Measurements from ENCODE around the gene KDM2A.
"Not testable (repeated sequence)": the region's sequence is repeated elsewhere in the genome, so short reads cannot be mapped to it uniquely, and the experiment has no call there.

The KDM2A gene

DNA sequence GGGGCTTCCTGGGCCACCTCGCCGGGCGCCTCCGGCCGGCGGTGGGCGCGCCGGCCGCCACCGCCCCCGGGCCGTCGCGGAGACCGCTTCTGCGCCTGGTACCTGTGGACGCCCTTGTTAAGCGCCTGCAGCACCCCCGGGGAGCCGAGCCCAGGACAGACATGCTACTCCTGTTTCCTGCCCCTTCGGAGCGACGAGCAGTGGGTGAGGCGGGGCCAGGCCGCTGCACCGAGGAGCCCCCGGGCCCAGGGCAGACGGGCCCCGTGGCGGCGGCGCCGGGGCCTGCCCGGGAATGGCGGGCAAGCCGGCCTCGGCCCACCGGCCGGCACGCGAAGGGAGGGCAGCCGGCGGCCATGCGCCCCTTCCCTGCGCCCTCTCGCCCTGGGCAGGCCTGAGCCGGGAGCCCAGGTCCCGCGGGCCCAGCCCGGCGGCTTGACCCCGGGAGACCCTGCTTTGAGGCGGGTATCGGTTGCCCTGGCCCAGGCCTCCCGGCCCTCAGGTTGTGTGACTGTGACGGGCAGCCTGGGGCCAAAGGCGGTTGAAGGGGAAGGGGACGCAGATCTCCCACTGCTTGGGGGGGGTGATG, 789 bp upstream of the KDM2A start:
- peak; percentile 60 for DNase-seq

DNA sequence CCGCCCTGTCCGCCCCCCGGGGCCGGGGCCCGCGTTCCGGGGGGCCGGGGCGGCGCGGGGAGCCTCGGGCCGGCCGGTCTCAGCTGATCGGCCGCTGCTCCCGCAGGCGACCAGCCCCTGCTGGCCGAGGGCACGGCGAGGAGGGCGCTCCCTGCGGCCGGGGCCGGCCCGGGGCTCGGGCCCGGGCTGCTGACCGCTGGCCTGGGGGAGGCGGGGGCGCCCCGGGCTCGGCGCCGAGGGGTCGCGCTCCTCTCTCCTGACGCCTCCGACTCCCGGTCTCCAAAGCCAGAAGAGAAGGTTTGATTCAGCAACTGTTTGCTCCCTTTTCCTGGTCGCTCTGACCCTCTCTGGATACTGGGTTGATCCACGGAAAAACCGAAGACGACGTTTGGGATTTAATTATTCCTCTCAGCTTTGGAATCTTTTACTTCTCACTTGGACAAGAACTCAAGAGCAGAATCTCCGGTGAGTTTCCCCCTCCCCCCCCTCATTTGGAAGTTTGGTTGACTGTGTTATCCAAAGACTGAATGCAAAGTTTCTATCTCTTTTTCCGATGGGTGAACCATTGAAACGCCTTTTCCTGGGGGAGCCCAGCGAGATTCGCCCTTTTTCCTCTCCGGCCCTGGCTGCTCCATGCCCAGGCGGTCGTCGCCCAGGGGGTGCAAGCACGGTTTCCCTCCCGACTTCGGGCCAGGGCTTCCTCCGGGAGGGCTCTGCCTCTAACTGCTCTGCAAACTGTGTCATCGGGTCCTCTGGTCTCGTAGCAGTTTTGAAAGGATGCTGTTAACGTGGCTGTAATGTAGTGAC, 725 bp downstream of the KDM2A start:
- DNase-seq = no peak

DNA sequence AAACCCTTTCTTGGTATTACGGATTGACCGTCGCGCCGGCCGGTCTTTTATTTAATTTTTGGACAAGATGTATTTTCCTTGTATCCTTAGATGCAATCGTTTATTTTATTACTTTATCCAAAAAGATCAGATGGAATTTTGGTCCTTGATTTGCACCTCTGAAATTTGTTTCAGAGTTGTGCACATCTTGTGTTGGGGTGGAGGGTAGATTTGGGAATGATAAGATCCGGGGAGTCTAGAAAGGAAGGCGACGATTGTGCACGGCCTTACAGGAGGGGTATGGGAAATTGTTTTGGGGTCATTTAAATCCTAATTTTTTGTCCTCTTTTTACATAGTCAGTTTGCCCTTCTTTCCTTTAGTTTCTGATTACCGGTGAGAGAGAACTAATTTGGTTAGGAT, 1.4 kb downstream of the KDM2A start:
- no peak for DNase-seq

DNA sequence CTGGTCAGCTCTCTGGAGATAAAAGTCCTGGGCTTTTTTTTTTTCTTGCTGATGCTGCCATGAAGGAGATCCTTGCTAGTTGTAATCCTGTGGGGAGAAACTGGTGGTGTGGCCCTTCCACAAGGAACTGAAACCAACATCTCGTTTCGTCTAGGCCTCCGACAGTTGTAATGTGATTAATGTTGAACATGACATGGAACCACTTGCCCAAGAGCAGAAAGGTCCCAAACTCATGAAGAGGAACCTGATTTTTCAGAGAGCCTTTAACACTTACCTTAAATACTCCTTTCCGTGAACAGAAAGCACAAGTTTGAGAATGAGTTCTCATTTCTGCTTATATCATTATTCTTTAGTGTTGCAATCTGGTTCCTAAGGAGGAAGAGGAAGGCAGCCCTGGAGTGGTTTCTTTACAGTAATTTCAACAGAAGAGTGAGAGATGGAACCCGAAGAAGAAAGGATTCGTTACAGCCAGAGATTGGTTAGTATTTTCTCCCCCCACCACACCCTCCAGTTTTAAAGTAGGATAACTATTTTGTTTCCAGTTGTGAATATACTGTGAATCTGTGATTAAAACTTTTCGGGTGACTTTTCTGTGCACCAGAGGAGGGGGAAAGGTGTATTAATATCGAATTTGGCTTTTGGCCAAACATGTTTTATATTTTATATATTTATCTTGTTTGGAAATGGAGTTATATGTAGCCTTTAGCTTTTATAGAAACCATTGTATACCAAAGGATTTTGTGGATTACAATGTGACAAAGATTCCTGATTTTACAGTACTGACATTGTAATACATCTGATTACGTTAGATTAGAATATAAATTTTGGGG, 2.0 kb downstream of the KDM2A start:
- DNase-seq = peak; percentile 35

DNA sequence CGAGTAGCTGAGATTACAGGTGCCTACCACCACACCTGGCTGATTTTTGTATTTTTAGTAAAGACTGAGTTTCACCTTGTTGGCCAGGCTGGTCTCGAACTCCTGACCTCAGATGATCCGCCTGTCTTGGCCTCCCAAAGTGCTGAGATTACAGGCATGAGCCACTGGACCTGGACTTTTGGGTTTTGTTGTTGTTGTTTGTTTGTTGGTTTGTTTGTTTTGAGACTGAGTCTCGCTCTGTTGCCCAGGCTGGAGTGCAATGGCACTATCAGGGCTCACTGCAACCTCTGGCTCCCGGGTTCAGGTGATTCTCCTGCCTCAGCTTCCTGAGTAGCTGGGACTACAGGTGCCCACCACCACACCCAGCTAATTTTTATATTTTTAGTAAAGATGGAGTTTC, 4.7 kb downstream of the KDM2A start:
- DNase-seq = not testable (repeated sequence)

DNA sequence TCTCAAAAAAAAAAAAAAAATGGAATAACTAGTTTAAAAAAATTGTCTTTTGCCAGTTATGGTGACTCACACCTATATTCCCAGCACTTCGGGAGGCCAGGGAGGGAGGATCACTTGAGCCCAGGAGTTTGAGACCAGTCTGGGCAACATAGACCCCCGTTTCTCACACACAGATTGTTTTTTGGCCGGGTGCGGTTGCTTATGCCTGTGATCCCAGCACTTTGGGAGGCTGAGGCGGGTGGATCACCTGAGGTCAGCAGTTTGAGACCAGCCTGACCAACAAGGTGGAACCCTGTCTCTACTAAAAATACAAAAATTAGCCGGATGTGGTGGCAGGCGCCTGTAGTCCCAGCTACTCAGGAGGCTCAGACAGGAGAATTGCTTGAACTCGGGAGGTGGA, 7.2 kb downstream of the KDM2A start:
- DNase-seq = not testable (repeated sequence)

DNA sequence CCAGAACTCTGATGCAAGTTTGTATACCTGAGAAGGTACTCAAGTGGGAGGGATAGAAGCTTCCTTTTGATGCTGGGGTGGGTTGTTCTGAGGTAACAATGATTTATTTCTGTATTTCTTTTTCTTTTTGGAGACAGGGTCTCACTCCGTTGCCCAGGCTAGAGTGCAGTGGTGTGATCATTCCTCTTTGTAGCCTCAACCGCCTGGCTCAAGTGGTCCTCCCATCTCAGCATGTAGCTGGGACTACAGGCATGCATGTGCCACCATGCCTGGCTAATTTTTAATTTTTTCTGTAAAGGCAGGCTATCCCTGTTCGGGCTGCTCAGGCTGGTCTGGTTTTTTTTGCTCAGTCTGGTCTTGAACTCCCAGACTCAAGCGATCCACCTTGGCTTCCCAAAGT, 7.9 kb downstream of the KDM2A start:
- no peak for DNase-seq

DNA sequence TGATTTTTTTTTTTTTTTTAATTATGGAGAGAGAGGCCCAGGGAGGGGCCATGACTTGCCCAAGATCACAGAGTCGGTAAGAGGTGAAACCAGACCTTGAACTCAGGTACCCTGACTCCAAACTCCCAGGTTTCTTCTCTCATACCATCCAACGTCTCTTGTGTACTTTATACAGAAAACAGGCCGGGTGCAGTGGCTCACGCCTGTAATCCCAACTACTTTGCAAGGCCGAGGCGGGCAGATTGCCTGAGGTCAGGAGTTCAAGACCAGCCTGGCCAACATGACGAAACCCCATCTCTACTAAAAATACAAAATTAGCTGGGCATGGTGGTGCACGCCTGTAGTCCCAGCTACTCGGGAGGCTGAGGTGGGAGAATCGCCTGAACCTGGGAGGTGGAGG, 11.8 kb downstream of the KDM2A start:
- not testable (repeated sequence) for DNase-seq

DNA sequence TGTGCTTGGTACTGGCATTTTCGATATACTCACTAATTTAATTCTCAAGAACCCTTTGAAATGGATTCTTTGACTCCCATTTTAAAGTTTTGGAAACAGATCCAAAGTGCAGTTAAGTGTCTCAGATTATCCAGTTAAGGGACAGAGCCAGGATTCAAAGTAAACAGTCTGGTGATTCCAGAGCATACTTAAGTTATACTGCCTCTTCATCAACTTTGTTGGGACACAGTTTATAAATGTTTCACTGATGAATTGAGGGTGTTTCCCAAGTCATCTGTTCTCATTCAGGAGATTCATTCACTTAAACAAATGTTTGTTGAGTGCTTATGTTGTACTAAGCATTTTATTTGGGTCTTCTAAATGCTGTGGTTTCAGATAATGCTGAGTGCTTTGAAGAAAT, 17.1 kb downstream of the KDM2A start:
- no peak for DNase-seq

DNA sequence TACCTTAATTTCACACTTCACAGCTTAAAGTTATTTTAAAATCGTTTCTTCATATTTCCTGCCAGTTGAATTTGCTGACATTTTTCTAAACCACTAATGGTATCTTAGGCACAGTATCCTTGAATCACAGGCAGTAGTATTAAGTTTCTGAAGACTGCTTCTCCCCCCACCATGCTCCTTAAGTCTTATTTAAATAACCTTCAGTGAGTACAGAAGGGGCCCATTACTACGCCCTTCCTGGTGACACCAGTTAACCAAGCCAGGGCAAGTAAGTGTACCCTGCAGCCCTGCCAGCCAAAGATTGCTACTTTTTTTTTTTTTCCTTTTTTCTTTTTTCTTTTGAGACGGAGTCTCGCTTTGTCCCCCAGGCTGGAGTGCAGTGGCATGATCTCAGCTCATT, 19.9 kb downstream of the KDM2A start:
- no peak for DNase-seq

DNA sequence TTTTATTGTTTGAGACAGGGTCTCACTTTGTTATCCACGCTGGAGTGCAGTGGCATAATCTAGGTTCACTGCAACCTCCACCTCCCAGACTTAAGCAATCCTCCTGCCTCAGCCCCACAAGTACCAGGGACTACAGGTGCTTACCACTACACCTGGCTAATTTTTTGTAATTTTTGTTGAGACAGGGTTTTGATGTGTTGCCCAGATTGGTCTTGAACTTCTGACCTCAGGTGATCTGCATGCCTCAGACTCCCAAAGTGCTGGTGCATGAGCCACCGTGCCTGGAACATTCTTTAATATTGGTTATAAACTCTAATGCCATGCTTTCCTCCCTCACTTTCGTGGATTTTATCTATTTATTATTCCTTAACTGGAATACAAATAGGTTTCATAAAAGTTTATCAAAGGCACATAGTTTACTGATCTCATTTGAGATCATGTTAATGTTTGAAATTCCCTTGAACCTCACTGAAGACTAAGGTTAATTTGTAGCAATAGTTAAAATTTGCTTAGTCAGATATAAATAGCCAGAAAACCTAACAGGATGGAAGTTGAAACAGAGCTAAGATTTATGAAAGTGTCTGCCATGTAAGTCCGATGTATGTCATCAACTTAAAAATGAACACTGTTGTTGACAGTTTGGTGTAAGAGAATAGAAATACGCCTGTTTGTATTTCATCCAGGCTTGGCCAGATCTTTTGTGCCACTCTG, 27.6 kb downstream of the KDM2A start:
- DNase-seq = no peak

DNA sequence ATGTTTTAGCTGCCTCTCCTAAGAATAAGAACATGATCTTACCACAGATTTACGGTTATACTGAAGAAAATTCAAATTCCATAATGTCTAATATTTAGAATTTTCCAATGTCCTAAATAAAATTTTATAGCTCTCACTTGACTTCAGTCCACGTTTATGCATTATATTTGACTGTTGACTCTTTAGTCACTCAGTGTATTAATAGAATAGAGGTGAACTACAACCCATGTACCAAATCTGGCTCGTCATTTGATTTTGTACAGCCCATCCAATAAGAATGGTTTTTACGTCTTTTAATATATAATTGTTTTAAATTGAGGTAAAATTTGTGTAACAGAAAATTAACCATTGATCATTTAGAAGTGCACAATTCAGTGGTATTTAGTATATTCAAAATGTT, 34.9 kb downstream of the KDM2A start:
- DNase-seq = no peak

DNA sequence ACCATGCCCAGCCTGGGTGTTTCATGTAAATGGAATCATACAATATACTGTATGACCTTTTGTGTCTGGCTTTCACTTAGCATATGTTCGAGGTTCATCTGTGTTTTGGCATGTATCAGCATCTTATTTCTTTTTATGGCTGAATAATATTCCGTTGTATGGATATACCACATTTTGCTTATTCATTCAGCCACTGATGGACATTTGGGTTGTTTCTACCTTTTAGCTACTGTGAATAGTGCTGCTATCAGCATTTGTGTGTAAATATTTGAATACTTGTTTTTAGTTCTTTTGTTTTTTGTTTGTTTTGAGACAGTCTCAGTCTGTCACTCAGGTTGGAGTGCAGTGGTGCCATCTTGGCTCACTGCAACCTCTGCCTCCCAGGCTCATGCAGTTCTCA, 35.7 kb downstream of the KDM2A start:
- no peak for DNase-seq

DNA sequence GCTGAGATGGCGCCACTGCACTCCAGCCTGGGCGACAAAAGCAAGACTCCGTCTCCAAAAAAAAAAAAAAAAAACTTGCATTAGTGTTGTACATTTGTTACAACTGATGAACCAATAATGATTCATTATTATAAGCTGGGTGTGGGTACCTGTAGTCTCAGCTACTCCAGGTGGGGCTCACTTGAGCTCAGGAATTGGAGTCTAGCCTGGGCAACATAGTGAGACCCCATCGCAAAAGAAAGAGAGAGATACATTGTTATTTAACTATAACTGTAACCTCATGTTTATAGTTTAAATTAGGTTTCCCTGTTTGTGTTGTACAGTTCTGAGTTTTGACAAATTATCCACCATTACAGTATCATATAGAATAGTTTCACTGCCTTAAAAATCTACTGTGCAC, 38.6 kb downstream of the KDM2A start:
- DNase-seq = no peak

DNA sequence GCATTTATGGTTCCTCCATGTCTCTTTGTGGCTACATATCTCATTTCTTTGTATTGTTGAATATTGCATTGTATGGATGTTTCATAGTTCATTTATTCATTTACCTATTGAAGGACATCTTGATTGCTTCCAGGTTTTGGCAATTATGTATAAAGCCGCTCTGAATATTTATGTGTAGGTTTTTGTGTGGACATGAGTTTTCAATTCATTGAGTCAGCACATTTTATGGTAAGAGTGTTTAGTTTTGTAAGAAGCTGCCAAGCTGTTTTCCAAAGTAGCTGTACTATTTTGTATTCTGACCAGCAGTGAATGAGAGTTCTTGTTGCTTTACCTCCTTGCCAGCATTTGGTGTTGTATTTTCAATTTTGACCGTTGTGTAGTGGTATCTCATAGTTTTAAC, 39.2 kb downstream of the KDM2A start:
- no peak for DNase-seq

DNA sequence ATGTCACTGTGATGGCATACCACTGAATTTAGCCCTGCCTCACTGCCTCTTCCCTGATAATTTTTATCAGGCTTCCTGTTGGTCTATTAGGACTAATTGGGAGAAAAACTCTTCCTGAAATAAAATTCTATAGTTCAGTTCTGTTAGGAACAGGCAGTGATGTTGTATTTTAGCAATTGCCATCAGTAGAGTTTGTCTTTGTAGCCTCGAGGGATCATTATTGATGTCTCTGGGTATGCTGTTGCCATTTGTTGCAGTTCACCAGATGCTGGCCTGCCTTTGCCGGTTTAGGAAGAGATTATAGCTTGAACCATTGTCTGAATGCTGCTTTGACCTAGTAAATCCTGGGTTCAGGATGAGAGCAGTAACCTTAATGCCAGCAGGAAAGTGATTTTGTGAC, 41.0 kb downstream of the KDM2A start:
- no peak for DNase-seq

DNA sequence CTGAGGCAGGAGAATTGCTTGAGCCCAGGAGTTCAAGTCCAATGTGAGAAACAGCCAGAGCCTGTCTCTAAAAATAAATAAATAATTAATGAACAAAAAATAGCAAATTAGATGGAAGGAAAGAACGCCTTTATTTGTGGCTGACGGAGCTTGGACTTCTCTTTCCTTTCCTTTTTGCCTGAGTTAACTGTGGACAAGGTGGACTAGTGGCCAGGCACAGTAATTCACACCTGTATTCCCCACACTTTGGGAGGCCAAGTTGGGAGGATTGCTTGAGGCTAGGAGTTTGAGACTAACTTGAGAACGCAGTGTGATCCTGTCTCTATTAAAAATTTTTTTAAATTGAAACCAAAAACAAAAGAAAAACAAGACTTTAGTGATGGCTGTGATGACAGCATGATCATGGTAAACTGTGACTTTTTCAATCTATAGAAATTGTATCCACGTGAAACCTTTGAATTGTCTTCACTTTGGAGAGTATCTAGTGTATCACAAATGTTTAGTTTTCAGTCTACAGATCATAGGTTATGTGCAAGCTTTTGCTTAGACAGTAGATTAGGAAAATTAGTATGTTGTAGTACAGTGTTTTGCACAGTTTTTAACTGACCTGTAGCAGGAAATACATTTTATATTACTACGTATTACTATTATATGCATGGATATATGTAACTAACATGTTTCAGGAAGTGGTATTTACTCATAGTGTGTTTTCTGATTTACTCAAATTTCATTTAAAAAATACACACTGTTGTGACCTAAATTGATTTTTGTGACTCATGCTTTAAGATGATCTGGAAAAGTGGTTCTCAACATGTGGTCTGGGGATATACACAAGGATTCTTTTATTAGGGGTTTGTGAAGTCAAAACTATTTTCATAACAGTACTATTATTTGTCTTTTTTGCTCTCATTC, 42.1 kb downstream of the KDM2A start:
- no peak for DNase-seq

DNA sequence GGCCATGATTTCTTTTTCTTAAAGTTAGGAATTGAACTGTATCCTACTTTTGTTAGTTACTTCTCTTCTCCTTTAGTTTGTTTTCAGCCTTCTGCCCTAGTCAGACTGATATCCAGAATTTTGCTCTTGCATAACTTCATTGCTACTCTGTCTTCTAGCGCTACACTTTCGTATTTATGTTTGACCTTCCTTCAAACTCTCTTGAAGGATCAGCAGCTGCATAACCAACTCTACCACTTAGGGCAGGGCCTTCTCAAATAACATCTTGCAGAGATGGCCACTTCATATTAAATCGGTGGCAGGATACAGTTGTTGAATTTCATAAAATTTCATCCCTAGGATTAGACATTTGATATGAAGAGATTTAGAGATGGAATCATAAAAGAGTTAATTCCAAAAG, 43.9 kb downstream of the KDM2A start:
- DNase-seq = no peak

DNA sequence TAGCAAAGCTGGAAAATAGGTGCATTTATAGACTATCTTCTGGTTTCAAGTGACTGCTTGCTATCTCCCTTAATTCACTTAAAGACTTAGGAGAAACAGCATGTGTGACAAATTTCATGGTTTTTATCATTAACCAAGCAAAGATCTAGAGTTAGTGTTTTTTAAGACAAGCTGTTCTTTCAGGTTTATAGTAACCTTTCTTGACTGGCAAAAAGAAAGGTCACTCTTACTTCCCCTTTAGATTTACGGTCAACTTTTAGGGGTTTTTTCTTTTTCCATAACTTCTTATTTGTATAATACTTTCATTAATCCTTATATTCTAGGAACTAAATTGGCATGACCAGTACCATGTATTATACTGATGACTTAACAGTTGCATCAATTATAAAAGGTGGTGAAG, 46.6 kb downstream of the KDM2A start:
- no peak for DNase-seq

DNA sequence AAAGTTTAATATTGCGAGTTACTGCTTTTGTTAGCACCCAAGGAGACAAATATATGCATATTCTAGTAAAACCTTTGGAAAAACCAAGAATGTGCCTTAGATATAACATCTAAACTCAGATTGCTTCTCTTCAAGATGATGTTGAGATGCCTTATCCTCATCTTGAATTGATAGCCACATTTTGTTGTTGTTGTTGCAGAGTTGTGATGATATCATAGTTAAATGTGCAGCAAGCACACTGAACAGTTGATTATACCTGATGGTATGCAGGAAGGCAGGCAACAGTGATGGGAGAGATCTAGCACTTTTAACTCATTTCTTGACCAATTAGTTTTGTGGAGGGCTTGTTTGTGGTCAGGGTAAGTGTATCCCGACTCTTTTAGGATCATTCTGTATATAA, 48.0 kb downstream of the KDM2A start:
- DNase-seq = no peak

DNA sequence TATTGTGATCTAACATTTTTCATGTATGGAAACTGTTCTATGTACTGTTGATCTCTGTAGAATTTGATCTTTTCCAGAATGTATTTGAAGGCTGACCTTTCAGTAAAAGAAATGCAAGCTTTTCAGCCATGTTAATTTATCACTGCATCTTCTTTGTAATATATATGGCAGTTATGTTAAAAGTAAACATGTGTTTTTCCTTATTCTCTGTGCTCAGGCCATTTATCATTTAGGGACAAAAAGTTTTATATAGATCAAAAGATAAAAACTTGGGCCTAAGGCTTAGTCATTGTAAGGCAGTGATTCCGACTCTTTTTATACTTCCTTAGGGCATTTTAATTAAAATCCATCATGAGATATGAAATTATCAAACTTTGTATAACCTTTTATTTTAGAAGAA, 48.7 kb downstream of the KDM2A start:
- DNase-seq = no peak

DNA sequence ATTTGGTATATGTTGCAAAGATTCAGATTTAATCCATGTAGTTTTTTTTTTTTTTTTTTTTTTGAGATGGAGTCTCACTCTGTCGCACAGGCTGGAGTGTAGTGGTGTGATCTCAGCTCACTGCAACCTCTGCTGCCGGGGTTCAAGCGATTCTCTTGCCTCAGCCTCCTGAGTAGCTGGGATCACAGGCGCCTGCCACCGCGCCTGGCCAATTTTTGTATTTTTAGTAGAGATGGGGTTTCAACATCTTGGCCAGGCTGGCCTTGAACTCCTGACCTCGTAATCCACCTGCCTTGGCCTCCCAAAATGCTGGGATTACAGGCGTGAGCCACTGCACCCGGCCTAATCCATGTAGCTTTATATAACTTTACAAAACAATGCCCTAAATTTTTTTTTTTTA, 49.8 kb downstream of the KDM2A start:
- not testable (repeated sequence) for DNase-seq
